ENCODE results near the gene PLAC1.
A peak's percentile ranks its signal among the peaks of the same experiment; 100 is the strongest.

PLAC1 gene

GRCh38 chrX:134626434-134626833 is 31.8 kb downstream of the PLAC1 start:
- peaks cover 8% of the 10 kb centered on the region for H3K27me3 Mint-ChIP-seq
- no peak overlapping the region for H3K27ac Mint-ChIP-seq
- no peaks in the 10 kb centered on the region for H3K9me3 Mint-ChIP-seq

GRCh38 chrX:134625315-134625718 is 33.0 kb downstream of the PLAC1 start:
- no peak overlapping the region for H3K27ac Mint-ChIP-seq
- H3K4me1 Mint-ChIP-seq (ENCODE audit: low read depth): peaks cover 38% of the 10 kb centered on the region
- peaks cover 8% of the 10 kb centered on the region for H3K27me3 Mint-ChIP-seq
- no peaks in the 10 kb centered on the region for H3K36me3 Mint-ChIP-seq (ENCODE audit: low read depth)
- H3K4me3 Mint-ChIP-seq: peak overlapping the region; percentile 47
- no peaks in the 10 kb centered on the region for H3K9me3 Mint-ChIP-seq

More at GRCh38 chrX:134626434-134626833, 31.8 kb downstream of the PLAC1 start:
- no peak overlapping the region for H3K4me3 Mint-ChIP-seq
- peaks cover 37% of the 10 kb centered on the region for H3K4me1 Mint-ChIP-seq (ENCODE audit: low read depth)
- no peaks in the 10 kb centered on the region for H3K36me3 Mint-ChIP-seq (ENCODE audit: low read depth)

GRCh38 chrX:134624046-134624430 is 34.2 kb downstream of the PLAC1 start:
- Mint-ChIP-seq H3K4me3 (no peak overlapping the region), H3K4me1 (ENCODE audit: low read depth) (peaks cover 38% of the 10 kb centered on the region), H3K27me3 (peaks cover 8% of the 10 kb centered on the region), H3K36me3 (ENCODE audit: low read depth) (no peaks in the 10 kb centered on the region), H3K27ac (no peak overlapping the region), H3K9me3 (no peaks in the 10 kb centered on the region)

- H3K4me3 Mint-ChIP-seq: no peak overlapping the region
- H3K27me3 Mint-ChIP-seq: peaks cover 7% of the 10 kb centered on the region
- H3K4me1 Mint-ChIP-seq (ENCODE audit: low read depth): peaks cover 38% of the 10 kb centered on the region
- no peak overlapping the region for H3K27ac Mint-ChIP-seq
- H3K36me3 Mint-ChIP-seq (ENCODE audit: low read depth): no peaks in the 10 kb centered on the region
- H3K9me3 Mint-ChIP-seq: no peaks in the 10 kb centered on the region
Measured at GRCh38 chrX:134623293-134624045, 34.8 kb downstream of the PLAC1 start.

- Mint-ChIP-seq H3K36me3 (ENCODE audit: low read depth) (no peaks in the 10 kb centered on the region), H3K4me3 (no peak overlapping the region), H3K27me3 (peaks cover 4% of the 10 kb centered on the region), H3K9me3 (no peaks in the 10 kb centered on the region), H3K4me1 (ENCODE audit: low read depth) (peaks cover 38% of the 10 kb centered on the region), H3K27ac (no peak overlapping the region)
Measured at GRCh38 chrX:134622813-134623185, 35.5 kb downstream of the PLAC1 start.

- H3K27me3 Mint-ChIP-seq: peaks cover 4% of the 10 kb centered on the region
- no peaks in the 10 kb centered on the region for H3K9me3 Mint-ChIP-seq
- peaks cover 38% of the 10 kb centered on the region for H3K4me1 Mint-ChIP-seq (ENCODE audit: low read depth)
- no peaks in the 10 kb centered on the region for H3K36me3 Mint-ChIP-seq (ENCODE audit: low read depth)
- H3K27ac Mint-ChIP-seq: no peak overlapping the region
- H3K4me3 Mint-ChIP-seq: peak overlapping the region; percentile 13
Measured at GRCh38 chrX:134622056-134622812, 36.0 kb downstream of the PLAC1 start.

GRCh38 chrX:134619838-134620237 is 38.4 kb downstream of the PLAC1 start:
- Mint-ChIP-seq H3K27me3 (peaks cover 4% of the 10 kb centered on the region), H3K27ac (no peak overlapping the region), H3K9me3 (no peaks in the 10 kb centered on the region), H3K4me1 (ENCODE audit: low read depth) (peaks cover 29% of the 10 kb centered on the region), H3K36me3 (ENCODE audit: low read depth) (no peaks in the 10 kb centered on the region), H3K4me3 (no peak overlapping the region)

GRCh38 chrX:134613396-134613795 is 44.9 kb downstream of the PLAC1 start:
- peaks cover 4% of the 10 kb centered on the region for H3K27me3 Mint-ChIP-seq
- no peaks in the 10 kb centered on the region for H3K4me1 Mint-ChIP-seq (ENCODE audit: low read depth)
- H3K36me3 Mint-ChIP-seq (ENCODE audit: low read depth): no peaks in the 10 kb centered on the region
- H3K4me3 Mint-ChIP-seq: no peak overlapping the region
- no peaks in the 10 kb centered on the region for H3K9me3 Mint-ChIP-seq
- H3K27ac Mint-ChIP-seq: no peak overlapping the region

- Mint-ChIP-seq H3K9me3 (no peaks in the 10 kb centered on the region), H3K27ac (no peak overlapping the region), H3K4me1 (ENCODE audit: low read depth) (peaks cover 5% of the 10 kb centered on the region), H3K4me3 (no peak overlapping the region), H3K36me3 (ENCODE audit: low read depth) (no peaks in the 10 kb centered on the region), H3K27me3 (no peaks in the 10 kb centered on the region)
Measured at GRCh38 chrX:134608153-134608552, 50.1 kb downstream of the PLAC1 start.

- Mint-ChIP-seq H3K27ac (no peak overlapping the region), H3K9me3 (no peaks in the 10 kb centered on the region), H3K4me3 (no peak overlapping the region), H3K36me3 (ENCODE audit: low read depth) (no peaks in the 10 kb centered on the region), H3K27me3 (peaks cover 3% of the 10 kb centered on the region), H3K4me1 (ENCODE audit: low read depth) (peaks cover 5% of the 10 kb centered on the region)
Measured at GRCh38 chrX:134607523-134607922, 50.7 kb downstream of the PLAC1 start.

GRCh38 chrX:134604701-134605311 is 53.5 kb downstream of the PLAC1 start:
- Mint-ChIP-seq H3K27ac (no peak overlapping the region), H3K4me1 (ENCODE audit: low read depth) (peaks cover 16% of the 10 kb centered on the region), H3K27me3 (peaks cover 4% of the 10 kb centered on the region)

GRCh38 chrX:134603806-134604700 is 54.2 kb downstream of the PLAC1 start:
- no peak overlapping the region for H3K27ac Mint-ChIP-seq
- H3K27me3 Mint-ChIP-seq: peaks cover 4% of the 10 kb centered on the region
- H3K36me3 Mint-ChIP-seq (ENCODE audit: low read depth): no peaks in the 10 kb centered on the region
- H3K4me3 Mint-ChIP-seq: no peak overlapping the region
- H3K4me1 Mint-ChIP-seq (ENCODE audit: low read depth): peaks cover 24% of the 10 kb centered on the region
- H3K9me3 Mint-ChIP-seq: no peaks in the 10 kb centered on the region

More at GRCh38 chrX:134604701-134605311, 53.5 kb downstream of the PLAC1 start:
- Mint-ChIP-seq H3K4me3 (no peak overlapping the region), H3K36me3 (ENCODE audit: low read depth) (no peaks in the 10 kb centered on the region), H3K9me3 (no peaks in the 10 kb centered on the region)

- H3K36me3 Mint-ChIP-seq (ENCODE audit: low read depth): no peaks in the 10 kb centered on the region
- H3K27ac Mint-ChIP-seq: no peak overlapping the region
- no peaks in the 10 kb centered on the region for H3K9me3 Mint-ChIP-seq
- peaks cover 10% of the 10 kb centered on the region for H3K27me3 Mint-ChIP-seq
- peaks cover 33% of the 10 kb centered on the region for H3K4me1 Mint-ChIP-seq (ENCODE audit: low read depth)
- H3K4me3 Mint-ChIP-seq: no peak overlapping the region
Measured at GRCh38 chrX:134602410-134602809, 55.9 kb downstream of the PLAC1 start.

GRCh38 chrX:134601240-134601765 is 57.0 kb downstream of the PLAC1 start:
- H3K36me3 Mint-ChIP-seq (ENCODE audit: low read depth): no peaks in the 10 kb centered on the region
- peaks cover 17% of the 10 kb centered on the region for H3K27me3 Mint-ChIP-seq
- H3K9me3 Mint-ChIP-seq: no peaks in the 10 kb centered on the region
- no peak overlapping the region for H3K4me3 Mint-ChIP-seq
- peaks cover 33% of the 10 kb centered on the region for H3K4me1 Mint-ChIP-seq (ENCODE audit: low read depth)
- H3K27ac Mint-ChIP-seq: no peak overlapping the region
